ENCODE data around the gene GRXCR1.

GRCh38 chr4:42915484-42915883 lies 23.0 kb downstream of the GRXCR1 start:
- no peak for TF ChIP-seq EZH2phosphoT487 (IDR thresholded peaks at IDR 0.05; ENCODE audit: insufficient read depth, low read depth)
- TF ChIP-seq EZH2 (IDR thresholded peaks at IDR 0.05; ENCODE audit: insufficient read depth, poor library complexity, severe bottlenecking), result no peak

Data from GM23248 (cell line).